HEK293 (cell line): ENCODE results near the gene NCKAP5L.

ENCODE experiments used
- CTCF ChIA-PET: fragments of 350-600 bp; formaldehyde crosslinking; extraction: SDS; loops from one replicate; lab custom pipeline; 2021; ENCODE audit warnings: antibody characterized with exemption; lab: Yijun Ruan, JAX
- POLR2A ChIA-PET: fragments of 300-600 bp; formaldehyde crosslinking; extraction: SDS; loops from one replicate; lab custom pipeline; 2020; ENCODE audit warnings: antibody characterized with exemption, inconsistent platforms; lab: Yijun Ruan, JAX
- H3K27ac ChIP-seq: fragments of 200-500 bp; sonication (Bioruptor generic); 2 replicates; pipeline ENCODE4 v1.5.1; 2014; ENCODE audit warnings: low read depth, low read length, control low read depth, inconsistent platforms; ENCODE audit errors: extremely low read depth
- H3K36me3 ChIP-seq, 2 experiments: fragments of 200-500 bp in 1 of 2; sonication (Bioruptor generic) in 1 of 2; 1 replicate in 1 of 2; 2 replicates in 1 of 2; pipeline ENCODE4 v1.5.1; 2014 to 2017; ENCODE audit warnings: inconsistent platforms in 2 of 2, low read length in 2 of 2; ENCODE audit not compliant: control insufficient read depth in 2 of 2, insufficient read depth in 1 of 2
- H3K4me1 ChIP-seq: fragments of 200-500 bp; sonication (Bioruptor generic); 2 replicates; pipeline ENCODE4 v1.5.1; 2014; ENCODE audit warnings: mild to moderate bottlenecking, low read length, inconsistent platforms; ENCODE audit not compliant: control insufficient read depth, insufficient read depth
- H3K4me3 ChIP-seq: 2 replicates; pipeline ENCODE4 v1.5.1; 2011; ENCODE audit warnings: low read depth, mild to moderate bottlenecking, control low read depth, low read length, moderate library complexity
- H3K9me3 ChIP-seq: fragments of 200-500 bp; sonication (Bioruptor generic); 2 replicates; pipeline ENCODE4 v1.5.1; 2014; ENCODE audit warnings: low read depth, low read length, inconsistent platforms; ENCODE audit not compliant: control insufficient read depth, insufficient read depth
- CTCF ChIP-seq: fragments of 450-650 bp; formaldehyde crosslinking; IDR thresholded peaks from 2 replicates; pipeline ENCODE4 v1.5.1; 2016; ENCODE audit warnings: missing biosample characterization, missing genetic modification characterization
- GLIS1 ChIP-seq: fragments of 450-650 bp; formaldehyde crosslinking; IDR thresholded peaks from 2 replicates; pipeline ENCODE4 v1.5.1; 2016; ENCODE audit warnings: missing biosample characterization, missing genetic modification characterization
- KLF9 ChIP-seq: fragments of 450-650 bp; formaldehyde crosslinking; IDR thresholded peaks from 2 replicates; pipeline ENCODE4 v1.5.1; 2016; ENCODE audit warnings: missing biosample characterization, missing genetic modification characterization, low read depth
- MEIS1 ChIP-seq: sonication (generic); formaldehyde crosslinking; IDR thresholded peaks from 2 replicates; pipeline ENCODE4 v1.8.1; 2022; ENCODE audit warnings: missing genetic modification reagents, mild to moderate bottlenecking, borderline replicate concordance
- PATZ1 ChIP-seq: fragments of 450-650 bp; formaldehyde crosslinking; IDR thresholded peaks from 2 replicates; pipeline ENCODE4 v1.5.1; 2016; ENCODE audit warnings: missing biosample characterization, missing genetic modification characterization
- REST ChIP-seq: fragments of 450-650 bp; formaldehyde crosslinking; IDR thresholded peaks from 2 replicates; pipeline ENCODE4 v1.5.1; 2016; ENCODE audit warnings: missing biosample characterization, missing genetic modification characterization
- ZBTB44 ChIP-seq: fragments of 450-650 bp; IDR thresholded peaks from 2 replicates; pipeline ENCODE4 v1.5.1; 2018; ENCODE audit warnings: missing biosample characterization, mild to moderate bottlenecking, missing genetic modification characterization
- ZFP37 ChIP-seq: fragments of 450-650 bp; formaldehyde crosslinking; IDR thresholded peaks from 2 replicates; pipeline ENCODE4 v1.5.1; 2016; ENCODE audit warnings: missing biosample characterization, missing genetic modification characterization
- ZFP69B ChIP-seq: fragments of 450-650 bp; formaldehyde crosslinking; IDR thresholded peaks from 2 replicates; pipeline ENCODE4 v1.5.1; 2016; ENCODE audit warnings: missing biosample characterization, missing genetic modification characterization
- ZIC2 ChIP-seq: fragments of 450-650 bp; formaldehyde crosslinking; IDR thresholded peaks from 2 replicates; pipeline ENCODE4 v1.5.1; 2016; ENCODE audit warnings: missing biosample characterization, missing genetic modification characterization
- ZNF16 ChIP-seq: fragments of 450-650 bp; formaldehyde crosslinking; IDR thresholded peaks from 2 replicates; pipeline ENCODE4 v1.5.1; 2016; ENCODE audit warnings: low read depth, missing biosample characterization, missing genetic modification characterization
- ZNF366 ChIP-seq: fragments of 450-650 bp; formaldehyde crosslinking; conservative IDR thresholded peaks from 2 replicates; pipeline ENCODE4 v1.5.1; 2016; ENCODE audit warnings: missing biosample characterization, missing genetic modification characterization
- ZNF501 ChIP-seq: fragments of 450-650 bp; formaldehyde crosslinking; IDR thresholded peaks from 2 replicates; pipeline ENCODE4 v1.5.1; 2016; ENCODE audit warnings: missing biosample characterization, missing genetic modification characterization
- ZNF560 ChIP-seq: fragments of 450-650 bp; formaldehyde crosslinking; IDR thresholded peaks from 2 replicates; pipeline ENCODE4 v1.5.1; 2017; ENCODE audit warnings: missing biosample characterization, missing genetic modification characterization, borderline replicate concordance
- ZNF561 ChIP-seq: fragments of 450-650 bp; IDR thresholded peaks from 2 replicates; pipeline ENCODE4 v1.5.1; 2018; ENCODE audit warnings: missing biosample characterization, missing genetic modification characterization, borderline replicate concordance
- ZNF596 ChIP-seq: fragments of 450-650 bp; IDR thresholded peaks from 2 replicates; pipeline ENCODE4 v1.5.0; 2018; ENCODE audit warnings: missing biosample characterization, mild to moderate bottlenecking, missing genetic modification characterization, moderate library complexity
- ZNF629 ChIP-seq: fragments of 450-650 bp; formaldehyde crosslinking; IDR thresholded peaks from 2 replicates; pipeline ENCODE4 v1.5.1; 2017; ENCODE audit warnings: missing biosample characterization, missing genetic modification characterization
- ZNF639 ChIP-seq: fragments of 450-650 bp; formaldehyde crosslinking; IDR thresholded peaks from 2 replicates; pipeline ENCODE4 v1.5.1; 2016; ENCODE audit warnings: missing biosample characterization, missing genetic modification characterization
- ZNF692 ChIP-seq: fragments of 450-650 bp; formaldehyde crosslinking; IDR thresholded peaks from 2 replicates; pipeline ENCODE4 v1.5.1; 2016; ENCODE audit warnings: missing biosample characterization, missing genetic modification characterization
- ZNF76 ChIP-seq: fragments of 450-650 bp; formaldehyde crosslinking; IDR thresholded peaks from 2 replicates; pipeline ENCODE4; 2016; ENCODE audit warnings: low read depth, missing biosample characterization, missing genetic modification characterization, borderline replicate concordance
- ZSCAN23 ChIP-seq: fragments of 450-650 bp; formaldehyde crosslinking; IDR thresholded peaks from 2 replicates; pipeline ENCODE4 v1.5.1; 2016; ENCODE audit warnings: missing biosample characterization, missing genetic modification characterization
- ZSCAN4 ChIP-seq: fragments of 450-650 bp; formaldehyde crosslinking; IDR thresholded peaks from 2 replicates; pipeline ENCODE4 v1.5.1; 2017; ENCODE audit warnings: missing biosample characterization, missing genetic modification characterization

The NCKAP5L gene

GRCh38 chr12:49868952-49869815 is 41.0 kb upstream of the NCKAP5L start:
- H3K4me1 ChIP-seq, result peaks cover 14% of the 10 kb centered on the region
- H3K36me3 ChIP-seq, result no peaks in the 10 kb centered on the region
- ChIA-PET POLR2A (interaction anchor here (0.6 to 1.5 kb wide), 10 partner anchors 16 to 1476 kb away, joined by 3 to 7 read pairs (median 4); partner anchors contain the start of genes BCDIN3D, NCKAP5L and TMBIM6), CTCF (interaction anchor here (0.7 to 6.1 kb wide), 16 partner anchors 17 to 200 kb away, joined by 3 to 99 read pairs (median 5); partner anchors contain the start of gene BCDIN3D)
- no peak overlapping the region for H3K4me3 ChIP-seq
- H3K27ac ChIP-seq, result peak overlapping the region; percentile 63
- H3K9me3 ChIP-seq, result no peaks in the 10 kb centered on the region
- TF ChIP-seq ZBTB44 (tag by site-specific recombination) (peak; percentile 42), ZNF692 (tag by site-specific recombination) (peak; percentile 94), REST (tag by site-specific recombination) (peak; percentile 44; the same call in 1 of the 2 replicates), ZNF366 (peak; percentile 86), ZNF639 (tag by site-specific recombination) (peak; percentile 66; the same call in 1 of the 2 replicates), ZIC2 (peak; percentile 100), ZFP69B (tag by site-specific recombination) (peak; percentile 73; the same call in 1 of the 2 replicates), ZNF561 (tag by site-specific recombination) (0 out of 2 replicates have a peak, but pooled peaks have one; percentile 83), ZNF16 (no peak), ZSCAN23 (tag by site-specific recombination) (peak; percentile 62; the same call in 1 of the 2 replicates), GLIS1 (peak; percentile 100), PATZ1 (tag by site-specific recombination) (peak; percentile 99), KLF9 (0 out of 2 replicates have a peak, but pooled peaks have one; percentile 30), ZNF501 (tag by site-specific recombination) (peak; percentile 90), CTCF (peak; percentile 27; the same call in 1 of the 2 replicates), ZFP37 (tag by site-specific recombination) (peak; percentile 81), ZNF629 (peak; percentile 92), MEIS1 (no peak), ZNF76 (tag by site-specific recombination) (peak; percentile 48; the same call in 1 of the 2 replicates), ZNF596 (tag by site-specific recombination) (0 out of 2 replicates have a peak, but pooled peaks have one; percentile 18), ZSCAN4 (tag by site-specific recombination) (peak; percentile 71), ZNF560 (no peak)
